ENCODE measurements around the gene ELF4. TPM values are rescaled to one million over a fixed set of nuclear protein-coding genes. Genes with fewer than 3 reads are reported as not detected.

Gene ELF4
- total and polyA plus RNA-seq, 9 of the 15 experiments (the other 6 are each of a cell fraction or from before 2014, with no cell fraction given), result 5.9 to 55.8 (median 25.2) TPM

DNA sequence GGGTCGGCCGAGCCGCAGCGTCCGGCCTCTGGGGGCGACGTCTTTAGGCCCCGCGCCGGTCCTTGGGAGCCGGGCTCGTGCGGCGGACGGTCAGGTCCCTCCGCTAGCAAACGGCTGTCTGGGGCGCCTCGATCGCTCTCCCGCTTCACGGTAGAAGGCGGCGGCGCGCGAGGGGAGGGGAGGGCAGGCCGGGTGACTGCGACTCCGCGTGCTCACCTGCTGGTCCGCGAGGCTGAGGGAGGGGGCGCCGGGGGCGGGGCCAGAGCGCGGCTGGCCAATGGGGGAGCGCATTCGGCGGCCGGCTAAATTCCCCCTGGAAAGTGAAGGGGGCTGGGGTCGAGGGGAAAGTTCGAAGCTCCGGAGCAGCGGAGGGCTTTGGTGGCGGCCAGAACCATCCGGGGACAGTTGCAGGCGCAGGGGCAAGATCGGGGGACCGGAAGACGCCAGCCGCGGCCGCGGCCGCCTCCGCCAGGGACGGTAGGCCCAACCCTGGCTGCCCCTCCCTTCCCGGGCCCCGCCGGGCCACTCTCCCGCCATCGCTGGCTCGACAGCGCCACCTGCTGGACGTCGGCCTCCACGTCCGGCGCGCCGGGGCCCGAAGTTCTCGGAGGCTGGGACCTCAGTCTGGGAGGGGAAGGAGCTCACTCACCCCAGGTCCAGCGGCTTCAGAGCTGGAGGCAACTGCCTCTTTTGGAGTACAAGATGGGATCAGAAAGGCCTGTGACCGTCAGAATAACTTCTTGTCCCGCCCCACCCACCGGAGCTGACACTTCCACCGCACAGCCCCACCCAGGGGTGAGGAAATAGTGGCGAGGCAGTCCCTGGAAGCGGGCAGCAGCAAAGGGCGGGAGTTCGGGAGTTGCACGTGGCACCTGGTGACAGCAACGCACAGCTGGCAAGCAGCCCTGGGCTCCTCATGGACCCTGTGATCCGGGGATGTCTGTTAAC, 49.9 kb downstream of the ELF4 start (continued):
- TF ChIP-seq RAD21 (CRISPR knock-in tag; conservative IDR thresholded peaks at IDR 0.05 in 1 of 2, IDR thresholded peaks at IDR 0.05 in 1 of 2), result peak; percentile 91 to 92
- peak; percentile 54; the same call in 1 of the 2 replicates for TF ChIP-seq EP400 (IDR thresholded peaks at IDR 0.05)
- TF ChIP-seq CC2D1A (IDR thresholded peaks at IDR 0.05), result peak; percentile 35; the same call in 1 of the 2 replicates
- no peak for TF ChIP-seq SRSF9 (IDR thresholded peaks at IDR 0.05; ENCODE audit: borderline replicate concordance, low read depth, low read length)
- TF ChIP-seq ZNF3 (CRISPR knock-in tag; IDR thresholded peaks at IDR 0.05), result no peak
- TF ChIP-seq SMARCE1 (IDR thresholded peaks at IDR 0.05), result no peak
- TF ChIP-seq TAF15 (IDR thresholded peaks at IDR 0.05; ENCODE audit: low read depth, low read length), result no peak
- no peak for TF ChIP-seq MEF2A (IDR thresholded peaks at IDR 0.05; ENCODE audit: control insufficient read depth, low read depth, low read length)
- TF ChIP-seq, protein P1, sequence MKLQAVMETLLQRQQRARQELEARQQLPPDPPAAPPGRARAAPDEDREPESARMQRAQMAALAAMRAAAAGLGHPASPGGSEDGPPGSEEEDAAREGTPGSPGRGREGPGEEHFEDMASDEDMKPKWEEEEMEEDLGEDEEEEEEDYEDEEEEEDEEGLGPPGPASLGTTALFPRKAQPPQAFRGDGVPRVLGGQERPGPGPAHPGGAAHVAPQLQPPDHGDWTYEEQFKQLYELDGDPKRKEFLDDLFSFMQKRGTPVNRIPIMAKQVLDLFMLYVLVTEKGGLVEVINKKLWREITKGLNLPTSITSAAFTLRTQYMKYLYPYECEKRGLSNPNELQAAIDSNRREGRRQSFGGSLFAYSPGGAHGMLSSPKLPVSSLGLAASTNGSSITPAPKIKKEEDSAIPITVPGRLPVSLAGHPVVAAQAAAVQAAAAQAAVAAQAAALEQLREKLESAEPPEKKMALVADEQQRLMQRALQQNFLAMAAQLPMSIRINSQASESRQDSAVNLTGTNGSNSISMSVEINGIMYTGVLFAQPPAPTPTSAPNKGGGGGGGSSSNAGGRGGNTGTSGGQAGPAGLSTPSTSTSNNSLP (IDR thresholded peaks at IDR 0.05; ENCODE audit: borderline replicate concordance, low read depth, low read length), result no peak
- no peak for TF ChIP-seq MTA3 (IDR thresholded peaks at IDR 0.05; ENCODE audit: borderline replicate concordance)
- no peak for TF ChIP-seq MAFK (IDR thresholded peaks at IDR 0.05; ENCODE audit: low read length)
- no peak for TF ChIP-seq ATF1 (CRISPR knock-in tag; IDR thresholded peaks at IDR 0.05)
- TF ChIP-seq ATF1 (tag; IDR thresholded peaks at IDR 0.05), result no peak; the same call in 1 of the 2 replicates
- TF ChIP-seq PPARD (CRISPR knock-in tag; IDR thresholded peaks at IDR 0.05), result no peak
- no peak for TF ChIP-seq SNRNP70 (optimal IDR thresholded peaks at IDR 0.05; ENCODE audit: low read depth, low read length)
- no peak for TF ChIP-seq ZNF12 (CRISPR knock-in tag; IDR thresholded peaks at IDR 0.05)
- TF ChIP-seq JUNB (CRISPR knock-in tag; conservative IDR thresholded peaks at IDR 0.05), result no peak
- no peak for TF ChIP-seq ZNF212 (CRISPR knock-in tag; IDR thresholded peaks at IDR 0.05)
- no peak for TF ChIP-seq ZNF57 (CRISPR knock-in tag; IDR thresholded peaks at IDR 0.05)
- TF ChIP-seq CREBBP (IDR thresholded peaks at IDR 0.05; ENCODE audit: low read depth, low read length), result no peak
- TF ChIP-seq BRD4 (IDR thresholded peaks at IDR 0.05), result no peak
- TF ChIP-seq, protein P2, sequence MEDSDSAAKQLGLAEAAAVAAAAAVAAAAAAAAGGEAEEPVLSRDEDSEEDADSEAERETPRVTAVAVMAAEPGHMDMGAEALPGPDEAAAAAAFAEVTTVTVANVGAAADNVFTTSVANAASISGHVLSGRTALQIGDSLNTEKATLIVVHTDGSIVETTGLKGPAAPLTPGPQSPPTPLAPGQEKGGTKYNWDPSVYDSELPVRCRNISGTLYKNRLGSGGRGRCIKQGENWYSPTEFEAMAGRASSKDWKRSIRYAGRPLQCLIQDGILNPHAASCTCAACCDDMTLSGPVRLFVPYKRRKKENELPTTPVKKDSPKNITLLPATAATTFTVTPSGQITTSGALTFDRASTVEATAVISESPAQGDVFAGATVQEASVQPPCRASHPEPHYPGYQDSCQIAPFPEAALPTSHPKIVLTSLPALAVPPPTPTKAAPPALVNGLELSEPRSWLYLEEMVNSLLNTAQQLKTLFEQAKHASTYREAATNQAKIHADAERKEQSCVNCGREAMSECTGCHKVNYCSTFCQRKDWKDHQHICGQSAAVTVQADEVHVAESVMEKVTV (CRISPR knock-in tag; IDR thresholded peaks at IDR 0.05), result peak; percentile 67; the same call in 1 of the 2 replicates
- TF ChIP-seq BRD9 (IDR thresholded peaks at IDR 0.05; ENCODE audit: low read depth, partially characterized antibody), result no peak
- TF ChIP-seq COPS2 (conservative IDR thresholded peaks at IDR 0.05), result no peak
- TF ChIP-seq, protein P3, sequence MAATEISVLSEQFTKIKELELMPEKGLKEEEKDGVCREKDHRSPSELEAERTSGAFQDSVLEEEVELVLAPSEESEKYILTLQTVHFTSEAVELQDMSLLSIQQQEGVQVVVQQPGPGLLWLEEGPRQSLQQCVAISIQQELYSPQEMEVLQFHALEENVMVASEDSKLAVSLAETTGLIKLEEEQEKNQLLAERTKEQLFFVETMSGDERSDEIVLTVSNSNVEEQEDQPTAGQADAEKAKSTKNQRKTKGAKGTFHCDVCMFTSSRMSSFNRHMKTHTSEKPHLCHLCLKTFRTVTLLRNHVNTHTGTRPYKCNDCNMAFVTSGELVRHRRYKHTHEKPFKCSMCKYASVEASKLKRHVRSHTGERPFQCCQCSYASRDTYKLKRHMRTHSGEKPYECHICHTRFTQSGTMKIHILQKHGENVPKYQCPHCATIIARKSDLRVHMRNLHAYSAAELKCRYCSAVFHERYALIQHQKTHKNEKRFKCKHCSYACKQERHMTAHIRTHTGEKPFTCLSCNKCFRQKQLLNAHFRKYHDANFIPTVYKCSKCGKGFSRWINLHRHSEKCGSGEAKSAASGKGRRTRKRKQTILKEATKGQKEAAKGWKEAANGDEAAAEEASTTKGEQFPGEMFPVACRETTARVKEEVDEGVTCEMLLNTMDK (IDR thresholded peaks at IDR 0.05; ENCODE audit: borderline replicate concordance, insufficient read depth, low read depth, low read length, poor library complexity, severe bottlenecking), result peak; percentile 73

Data from K562 (cell line).